C4-2B (cell line): Measurements from ENCODE around the gene L3MBTL4.

Source experiments
- H3K27ac ChIP-seq: fragments of 450-650 bp; 2 replicates; pipeline ENCODE4 v1.5.1; 2017
- CTCF ChIP-seq: fragments of 450-650 bp; conservative IDR thresholded peaks from 2 replicates; pipeline ENCODE4 v1.5.1; 2017; ENCODE audit warnings: mild to moderate bottlenecking
- ZFX ChIP-seq: fragments of 450-650 bp; IDR thresholded peaks from 2 replicates; pipeline ENCODE4 v1.6.1; 2017

Gene L3MBTL4

GRCh38 chr18:6414723-6415417 lies at the start of gene L3MBTL4:
L3MBTL4 (minus strand) TSS chr18:6414911; CDS start chr18:6311625, 103,286 bp downstream.
- no peak within 1 kb of the TSS for H3K27ac ChIP-seq
- TF ChIP-seq CTCF: no peak
- no peak for TF ChIP-seq ZFX

GRCh38 chr18:6452194-6452593 lies 37.5 kb upstream of the L3MBTL4 start:
- TF ChIP-seq CTCF: no peak
- TF ChIP-seq ZFX: no peak
- no peak overlapping the region for H3K27ac ChIP-seq

GRCh38 chr18:6449213-6449612 lies 34.5 kb upstream of the L3MBTL4 start:
- no peak for TF ChIP-seq CTCF
- TF ChIP-seq ZFX: no peak
- no peak overlapping the region for H3K27ac ChIP-seq

- H3K27ac ChIP-seq: no peak overlapping the region
- TF ChIP-seq ZFX: no peak
- TF ChIP-seq CTCF: no peak
Observed at GRCh38 chr18:6444466-6445228, 29.9 kb upstream of the L3MBTL4 start.

GRCh38 chr18:6441200-6441599 lies 26.5 kb upstream of the L3MBTL4 start:
- no peak overlapping the region for H3K27ac ChIP-seq
- TF ChIP-seq ZFX: no peak
- no peak for TF ChIP-seq CTCF

- TF ChIP-seq CTCF (no peak), ZFX (no peak)
- H3K27ac ChIP-seq: no peak overlapping the region
Observed at GRCh38 chr18:6437937-6438818, 23.5 kb upstream of the L3MBTL4 start.
